ENCODE data around the gene ARHGEF16.

The ARHGEF16 gene

DNA sequence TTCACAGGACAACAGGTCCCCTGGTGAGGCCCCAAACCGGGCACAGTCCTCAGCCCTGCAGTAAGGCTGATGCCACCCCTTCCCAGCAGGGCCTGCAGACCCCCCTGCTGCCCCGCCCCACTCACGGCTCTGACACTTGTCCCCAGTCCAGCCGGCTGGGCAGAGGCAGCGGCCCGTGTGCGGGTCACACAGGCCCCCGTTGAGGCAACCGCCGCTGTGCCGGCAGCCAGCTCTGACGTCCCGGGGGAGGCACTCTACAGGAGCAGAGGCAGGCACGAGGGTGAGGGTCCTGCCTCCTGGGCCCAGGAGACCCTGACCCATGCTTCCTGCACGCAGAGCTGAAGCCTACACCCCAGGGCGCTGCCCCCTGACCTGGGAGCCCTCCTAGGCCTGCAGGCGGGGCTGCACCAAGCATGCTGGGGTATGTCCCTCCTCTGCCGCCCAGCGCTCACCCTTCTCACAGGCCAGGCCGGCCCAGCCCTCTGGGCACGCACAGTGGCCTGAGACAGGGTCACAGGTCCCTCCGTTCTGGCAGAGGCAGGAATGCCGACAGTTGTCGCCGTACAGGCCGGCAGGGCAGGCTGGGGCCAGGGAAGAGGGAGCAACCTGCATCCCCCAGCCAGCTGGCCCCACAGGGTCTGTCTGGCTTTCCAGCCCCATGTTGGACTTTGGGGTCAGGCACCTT is 43.9 kb downstream of the ARHGEF16 start:
- Histone ChIP-seq H3K9me2 (replicated peaks; ENCODE audit: insufficient read depth, low read length) (no peaks in the 10 kb centered on the region), H3K4me3 (ENCODE audit: low read length) (no peak overlapping the region), H3F3A (ENCODE audit: insufficient read depth, low read length) (no peaks in the 10 kb centered on the region), H3K4me2 (ENCODE audit: low read depth, low read length) (no peak overlapping the region), H4K20me1 (ENCODE audit: insufficient read depth, low read length) (no peaks in the 10 kb centered on the region), H3K27ac (ENCODE audit: low read length) (no peak overlapping the region), H2AFZ (ENCODE audit: low read length) (no peak overlapping the region), H3K9ac (ENCODE audit: low read length) (no peak overlapping the region), H3K36me3 (replicated peaks; ENCODE audit: insufficient read depth, low read length) (no peaks in the 10 kb centered on the region), H3K79me2 (ENCODE audit: low read length) (no peaks in the 10 kb centered on the region), H3K27me3 (replicated peaks; ENCODE audit: insufficient read depth, low read length) (peaks cover 86% of the 10 kb centered on the region), H3K9me3 (replicated peaks; ENCODE audit: insufficient read depth, low read length) (no peaks in the 10 kb centered on the region), H3K4me1 (ENCODE audit: low read length) (no peaks in the 10 kb centered on the region)
- no peak for DNase-seq
- no peak for TF ChIP-seq EZH2 (optimal IDR thresholded peaks at IDR 0.05; ENCODE audit: low read depth, low read length)

DNA sequence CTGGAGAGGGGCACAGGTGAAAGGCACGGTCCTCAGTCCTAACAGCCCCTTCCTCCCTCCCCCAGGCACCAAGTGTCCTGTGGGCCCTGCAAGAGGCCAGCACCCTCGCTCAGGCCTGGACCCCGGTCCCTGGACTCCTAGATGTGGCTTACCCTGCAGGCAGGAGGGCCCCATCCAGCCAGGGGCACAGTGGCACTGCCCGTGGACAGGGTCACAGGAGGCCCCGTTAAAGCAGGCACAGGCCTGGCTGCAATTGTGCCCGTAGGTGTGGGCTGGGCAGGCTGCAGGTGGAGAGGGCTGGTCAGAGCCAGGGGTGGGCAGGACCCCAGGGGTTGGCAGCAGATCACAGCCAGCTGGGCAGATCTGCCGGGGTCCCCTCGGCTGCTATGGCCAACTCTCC is 44.5 kb downstream of the ARHGEF16 start:
- no peaks in the 10 kb centered on the region for H3K79me2 ChIP-seq (ENCODE audit: low read length)
- DNase-seq: no peak
- TF ChIP-seq, protein P1, sequence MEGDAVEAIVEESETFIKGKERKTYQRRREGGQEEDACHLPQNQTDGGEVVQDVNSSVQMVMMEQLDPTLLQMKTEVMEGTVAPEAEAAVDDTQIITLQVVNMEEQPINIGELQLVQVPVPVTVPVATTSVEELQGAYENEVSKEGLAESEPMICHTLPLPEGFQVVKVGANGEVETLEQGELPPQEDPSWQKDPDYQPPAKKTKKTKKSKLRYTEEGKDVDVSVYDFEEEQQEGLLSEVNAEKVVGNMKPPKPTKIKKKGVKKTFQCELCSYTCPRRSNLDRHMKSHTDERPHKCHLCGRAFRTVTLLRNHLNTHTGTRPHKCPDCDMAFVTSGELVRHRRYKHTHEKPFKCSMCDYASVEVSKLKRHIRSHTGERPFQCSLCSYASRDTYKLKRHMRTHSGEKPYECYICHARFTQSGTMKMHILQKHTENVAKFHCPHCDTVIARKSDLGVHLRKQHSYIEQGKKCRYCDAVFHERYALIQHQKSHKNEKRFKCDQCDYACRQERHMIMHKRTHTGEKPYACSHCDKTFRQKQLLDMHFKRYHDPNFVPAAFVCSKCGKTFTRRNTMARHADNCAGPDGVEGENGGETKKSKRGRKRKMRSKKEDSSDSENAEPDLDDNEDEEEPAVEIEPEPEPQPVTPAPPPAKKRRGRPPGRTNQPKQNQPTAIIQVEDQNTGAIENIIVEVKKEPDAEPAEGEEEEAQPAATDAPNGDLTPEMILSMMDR (IDR thresholded peaks at IDR 0.05; ENCODE audit: low read length): no peak
- TF ChIP-seq EZH2 (optimal IDR thresholded peaks at IDR 0.05; ENCODE audit: low read depth, low read length) (no peak), EZH2phosphoT487 (IDR thresholded peaks at IDR 0.05; ENCODE audit: low read length) (no peak)
- H3K9ac ChIP-seq (ENCODE audit: low read length): no peak overlapping the region
- H4K20me1 ChIP-seq (ENCODE audit: insufficient read depth, low read length): no peaks in the 10 kb centered on the region
- H3K27me3 ChIP-seq (replicated peaks; ENCODE audit: insufficient read depth, low read length): peaks cover 85% of the 10 kb centered on the region
- no peaks in the 10 kb centered on the region for H3K4me1 ChIP-seq (ENCODE audit: low read length)
- H3K4me3 ChIP-seq (ENCODE audit: low read length): no peak overlapping the region
- H3K27ac ChIP-seq (ENCODE audit: low read length): no peak overlapping the region
- H3K9me2 ChIP-seq (replicated peaks; ENCODE audit: insufficient read depth, low read length): no peaks in the 10 kb centered on the region
- H3K9me3 ChIP-seq (replicated peaks; ENCODE audit: insufficient read depth, low read length): no peaks in the 10 kb centered on the region
- H3K4me2 ChIP-seq (ENCODE audit: low read depth, low read length): no peak overlapping the region
- H3K36me3 ChIP-seq (replicated peaks; ENCODE audit: insufficient read depth, low read length): no peaks in the 10 kb centered on the region
- no peaks in the 10 kb centered on the region for H3F3A ChIP-seq (ENCODE audit: insufficient read depth, low read length)
- H2AFZ ChIP-seq (ENCODE audit: low read length): no peak overlapping the region

DNA sequence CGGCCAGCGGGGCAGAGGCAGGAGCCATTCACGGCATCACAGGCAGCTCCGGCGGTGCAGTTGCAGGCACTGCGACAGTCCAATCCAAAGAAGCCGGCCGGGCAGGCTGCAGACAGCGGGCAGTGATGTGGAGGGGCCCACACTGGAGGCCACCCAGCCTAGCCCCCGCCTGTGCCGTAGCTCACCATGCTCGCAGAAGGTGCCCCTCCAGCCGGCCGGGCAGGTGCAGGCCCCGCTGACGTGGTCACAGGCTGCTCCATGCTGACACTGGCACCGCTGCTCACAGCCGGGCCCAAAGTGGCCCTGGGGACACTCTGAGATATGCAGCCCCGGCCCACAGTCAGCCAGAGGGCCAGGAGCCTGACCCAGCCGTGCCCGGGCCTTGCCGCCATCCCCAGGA is 45.1 kb downstream of the ARHGEF16 start:
- H4K20me1 ChIP-seq (ENCODE audit: insufficient read depth, low read length): no peaks in the 10 kb centered on the region
- H3K9ac ChIP-seq (ENCODE audit: low read length): no peak overlapping the region
- no peaks in the 10 kb centered on the region for H3K36me3 ChIP-seq (replicated peaks; ENCODE audit: insufficient read depth, low read length)
- H3K27ac ChIP-seq (ENCODE audit: low read length): no peak overlapping the region
- H3K4me2 ChIP-seq (ENCODE audit: low read depth, low read length): no peak overlapping the region
- peaks cover 85% of the 10 kb centered on the region for H3K27me3 ChIP-seq (replicated peaks; ENCODE audit: insufficient read depth, low read length)
- H2AFZ ChIP-seq (ENCODE audit: low read length): no peak overlapping the region
- TF ChIP-seq, protein P1 (IDR thresholded peaks at IDR 0.05; ENCODE audit: low read length): no peak
- no peak for TF ChIP-seq EZH2 (optimal IDR thresholded peaks at IDR 0.05; ENCODE audit: low read depth, low read length)
- no peak for TF ChIP-seq EZH2phosphoT487 (IDR thresholded peaks at IDR 0.05; ENCODE audit: low read length)
- no peaks in the 10 kb centered on the region for H3F3A ChIP-seq (ENCODE audit: insufficient read depth, low read length)
- H3K4me1 ChIP-seq (ENCODE audit: low read length): no peaks in the 10 kb centered on the region
- H3K9me3 ChIP-seq (replicated peaks; ENCODE audit: insufficient read depth, low read length): no peaks in the 10 kb centered on the region
- no peak for DNase-seq
- H3K79me2 ChIP-seq (ENCODE audit: low read length): no peaks in the 10 kb centered on the region
- no peaks in the 10 kb centered on the region for H3K9me2 ChIP-seq (replicated peaks; ENCODE audit: insufficient read depth, low read length)
- H3K4me3 ChIP-seq (ENCODE audit: low read length): no peak overlapping the region

DNA sequence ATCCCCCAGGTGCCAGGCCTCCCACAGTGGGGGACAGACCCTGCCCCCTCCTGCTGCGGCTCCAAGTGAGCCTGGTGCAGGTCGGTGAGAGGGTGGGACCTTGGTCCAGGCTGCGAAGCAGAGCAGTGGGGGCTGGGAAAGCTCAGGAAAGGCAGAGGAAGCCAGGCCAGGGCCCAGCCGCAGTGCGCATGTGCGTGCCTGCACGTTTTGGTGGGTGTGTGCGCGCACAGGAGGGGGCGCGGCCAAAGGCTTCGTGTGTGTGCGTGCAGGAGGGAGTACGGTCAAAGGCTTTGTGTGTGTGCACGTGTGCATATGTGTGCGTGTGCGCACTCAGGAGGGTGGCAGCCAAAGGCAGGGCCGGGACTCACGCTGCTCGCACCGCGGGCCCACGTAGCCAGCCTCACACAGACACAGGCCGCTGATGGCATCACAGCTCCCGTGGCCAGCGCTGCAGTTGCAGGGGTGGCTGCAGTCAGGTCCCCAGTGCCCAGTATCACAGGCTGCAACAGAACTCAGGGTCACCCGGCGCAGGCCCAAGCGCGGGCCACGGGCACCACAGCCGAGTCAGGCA is 45.9 kb downstream of the ARHGEF16 start:
- no peaks in the 10 kb centered on the region for H3K9me3 ChIP-seq (replicated peaks; ENCODE audit: insufficient read depth, low read length)
- H3K79me2 ChIP-seq (ENCODE audit: low read length): no peaks in the 10 kb centered on the region
- no peak overlapping the region for H3K27ac ChIP-seq (ENCODE audit: low read length)
- no peak overlapping the region for H2AFZ ChIP-seq (ENCODE audit: low read length)
- H3K9ac ChIP-seq (ENCODE audit: low read length): no peak overlapping the region
- H3K9me2 ChIP-seq (replicated peaks; ENCODE audit: insufficient read depth, low read length): no peaks in the 10 kb centered on the region
- H3K27me3 ChIP-seq (replicated peaks; ENCODE audit: insufficient read depth, low read length): peaks cover 85% of the 10 kb centered on the region
- no peaks in the 10 kb centered on the region for H4K20me1 ChIP-seq (ENCODE audit: insufficient read depth, low read length)
- DNase-seq: no peak
- H3K4me3 ChIP-seq (ENCODE audit: low read length): no peak overlapping the region
- H3K4me1 ChIP-seq (ENCODE audit: low read length): no peaks in the 10 kb centered on the region
- no peaks in the 10 kb centered on the region for H3F3A ChIP-seq (ENCODE audit: insufficient read depth, low read length)
- no peak for TF ChIP-seq EZH2 (optimal IDR thresholded peaks at IDR 0.05; ENCODE audit: low read depth, low read length)
- no peak for TF ChIP-seq EZH2phosphoT487 (IDR thresholded peaks at IDR 0.05; ENCODE audit: low read length)
- TF ChIP-seq, protein P1 (IDR thresholded peaks at IDR 0.05; ENCODE audit: low read length): no peak
- H3K4me2 ChIP-seq (ENCODE audit: low read depth, low read length): no peak overlapping the region
- H3K36me3 ChIP-seq (replicated peaks; ENCODE audit: insufficient read depth, low read length): no peaks in the 10 kb centered on the region
